GM21515 (cell line): Measurements from ENCODE around the gene FAM114A1.
"Not testable (repeated sequence)": the region's sequence is repeated elsewhere in the genome, so short reads cannot be mapped to it uniquely, and the experiment has no call there.

ENCODE experiments used
- ATAC-seq: cut with Tn5 transposase; IDR thresholded peaks from one replicate; pipeline ENCODE4 v1.9.1; 2021; ENCODE audit not compliant: unreplicated experiment

The FAM114A1 gene

GRCh38 chr4:38898245-38898644, 30.6 kb downstream of the FAM114A1 start:
- ATAC-seq: no peak

DNA sequence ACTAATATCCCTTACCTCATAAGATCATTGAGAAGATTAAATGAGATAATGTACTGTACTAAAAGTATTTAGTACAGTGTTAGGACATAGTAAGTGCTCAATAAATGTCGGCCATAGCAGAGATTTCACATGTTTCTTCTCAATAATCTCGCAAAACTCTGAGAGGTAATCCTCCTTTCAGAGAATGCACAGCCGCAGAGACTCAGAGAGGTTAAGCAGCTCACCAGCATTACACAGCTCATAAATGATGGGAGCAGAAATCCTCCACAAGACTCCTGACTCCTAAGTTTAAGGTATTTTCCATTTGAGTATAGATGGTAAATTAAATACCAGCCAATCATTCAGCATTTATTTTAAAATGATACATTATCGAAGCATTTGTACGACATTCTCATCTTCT, 34.6 kb downstream of the FAM114A1 start:
- ATAC-seq: no peak

DNA sequence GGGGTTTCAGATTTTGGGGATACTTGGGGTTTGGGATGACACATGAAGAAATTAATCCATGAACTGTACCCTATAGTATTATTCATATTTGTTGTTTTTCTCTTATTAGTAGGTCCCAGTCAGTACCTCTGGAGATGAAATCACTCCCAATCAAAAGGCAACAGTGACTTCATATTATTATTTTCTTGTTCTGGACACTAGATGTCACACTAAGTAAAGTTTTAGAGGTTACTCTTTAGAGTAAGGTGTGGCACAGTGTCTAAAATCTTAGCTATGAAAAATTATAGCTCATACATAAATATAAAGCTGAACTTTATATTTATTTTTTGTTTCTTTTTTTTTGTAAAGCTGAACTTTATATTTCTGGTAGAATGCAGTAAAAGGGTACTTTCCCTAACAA, 35.1 kb downstream of the FAM114A1 start:
- no peak for ATAC-seq

DNA sequence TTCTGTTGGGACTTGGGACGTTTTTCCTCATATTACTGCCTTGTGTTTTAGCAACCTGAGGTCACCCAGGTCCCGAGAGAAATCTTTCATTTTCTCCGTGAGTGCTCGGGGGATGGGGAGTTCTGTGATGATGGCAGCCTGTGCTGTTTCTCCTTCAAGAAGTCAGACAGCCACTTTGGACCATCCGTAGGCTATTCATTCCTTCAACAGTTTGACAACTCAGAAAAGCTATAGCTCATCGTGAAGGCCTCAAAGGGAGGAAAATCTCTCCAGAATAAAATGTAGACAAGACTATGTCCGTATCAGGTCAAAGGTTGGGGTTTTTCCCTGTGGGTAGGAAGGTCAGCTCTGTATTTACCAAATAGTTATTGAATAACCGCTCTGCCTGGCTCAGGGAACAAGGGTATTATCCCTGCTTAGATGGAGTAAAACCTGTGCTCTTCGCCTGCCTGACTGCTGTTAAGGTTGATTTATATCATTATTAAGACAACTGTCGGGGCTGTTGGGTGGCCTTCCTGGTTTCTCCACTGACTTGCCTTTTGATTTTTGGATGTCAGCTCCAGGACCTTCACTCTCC, 36.6 kb downstream of the FAM114A1 start:
- ATAC-seq: no peak

DNA sequence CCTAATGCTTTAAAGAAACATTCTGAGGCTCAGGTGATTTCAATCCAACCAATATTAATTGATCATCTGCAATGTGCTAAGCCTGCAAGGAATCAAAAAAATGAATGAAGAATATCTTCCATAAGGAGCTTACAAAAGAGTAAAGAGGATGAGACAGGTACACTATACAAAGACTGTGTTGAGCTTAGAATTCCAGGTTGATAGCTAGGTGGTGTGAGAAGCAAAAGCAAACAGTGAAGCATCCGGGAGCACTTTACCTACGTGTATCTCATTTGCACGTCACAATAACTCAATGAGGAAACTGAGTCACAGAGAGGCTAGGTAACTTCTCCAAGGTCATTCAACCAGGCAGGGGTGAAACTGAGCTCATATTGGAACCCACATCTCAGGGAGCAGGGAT, 37.1 kb downstream of the FAM114A1 start:
- ATAC-seq: no peak

DNA sequence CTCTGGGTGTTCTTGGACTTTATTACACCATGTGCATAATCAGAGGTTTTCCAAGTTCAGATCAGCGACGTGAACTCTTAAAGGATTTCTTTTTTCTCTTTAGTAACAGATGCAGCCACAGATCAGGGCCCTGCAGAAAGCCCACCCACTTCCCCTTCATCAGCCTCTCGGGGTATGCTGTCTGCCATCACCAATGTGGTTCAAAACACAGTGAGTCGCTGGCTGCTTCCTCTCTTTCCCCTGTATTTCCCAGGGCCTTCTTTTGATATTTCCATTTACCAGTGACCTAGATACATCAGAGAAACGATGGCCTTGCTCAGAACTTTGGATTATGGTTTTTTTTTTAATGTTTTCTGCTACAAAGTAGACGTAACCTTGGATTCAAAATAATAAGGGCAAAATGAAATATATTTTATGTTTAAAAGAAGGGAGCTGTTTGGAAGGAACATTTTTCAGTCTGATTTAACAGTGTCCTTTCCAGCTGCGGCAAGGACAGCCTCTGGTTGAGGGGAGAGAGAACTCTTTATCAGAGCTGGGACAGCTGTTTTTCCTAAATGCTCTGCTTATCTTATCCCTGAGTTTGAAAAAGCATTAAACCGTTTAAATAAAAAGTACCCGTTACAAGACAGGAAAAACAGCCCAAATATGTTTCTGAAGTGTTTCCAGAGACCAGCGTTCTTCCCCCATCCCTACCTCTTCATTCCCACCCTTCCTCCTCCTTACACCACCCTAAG, 38.2 kb downstream of the FAM114A1 start:
- no peak for ATAC-seq

- no peak for ATAC-seq
These were observed 40.2 kb downstream of the FAM114A1 start for GRCh38 chr4:38907696-38908270.

GRCh38 chr4:38909015-38909414, 41.4 kb downstream of the FAM114A1 start:
- ATAC-seq: no peak

DNA sequence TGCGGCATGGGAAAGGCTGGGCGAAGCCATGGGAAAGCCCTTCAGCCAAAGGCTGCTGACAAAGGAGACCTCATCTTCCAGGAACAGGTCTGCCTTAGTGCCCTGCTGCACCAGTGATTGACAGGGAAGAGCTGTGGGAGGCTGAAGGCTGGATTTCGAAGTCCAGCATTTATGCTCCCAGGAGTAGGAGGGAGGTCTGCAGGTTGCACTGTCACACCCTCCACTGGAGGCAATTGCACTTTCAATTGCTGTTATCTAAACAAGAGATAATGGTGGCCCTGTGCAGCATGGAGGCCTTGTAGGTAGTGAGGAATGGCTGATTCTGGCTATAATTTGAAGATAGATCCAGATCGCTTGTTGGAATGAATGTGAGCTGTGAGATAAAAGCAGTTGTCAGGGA, 43.7 kb downstream of the FAM114A1 start:
- ATAC-seq: no peak

DNA sequence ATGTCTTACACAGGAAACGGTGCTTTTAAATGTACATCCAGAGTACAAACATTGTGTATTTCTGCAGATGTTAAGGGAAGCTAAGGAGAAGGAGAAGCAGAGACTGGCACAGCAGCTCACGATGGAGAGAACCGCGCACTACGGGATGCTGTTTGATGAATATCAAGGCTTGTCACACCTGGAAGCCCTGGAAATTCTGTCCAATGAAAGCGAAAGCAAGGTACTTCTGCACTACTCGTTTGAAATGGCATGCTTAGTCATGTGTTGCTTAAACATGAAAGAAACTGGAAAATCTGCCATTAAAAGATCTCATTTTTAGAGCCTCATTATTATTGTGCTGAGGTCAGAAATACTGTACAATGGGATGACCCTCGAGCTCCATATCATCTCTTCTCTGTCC, 47.2 kb downstream of the FAM114A1 start:
- no peak for ATAC-seq

GRCh38 chr4:38916267-38916666, 48.7 kb downstream of the FAM114A1 start:
- not testable (repeated sequence) for ATAC-seq

DNA sequence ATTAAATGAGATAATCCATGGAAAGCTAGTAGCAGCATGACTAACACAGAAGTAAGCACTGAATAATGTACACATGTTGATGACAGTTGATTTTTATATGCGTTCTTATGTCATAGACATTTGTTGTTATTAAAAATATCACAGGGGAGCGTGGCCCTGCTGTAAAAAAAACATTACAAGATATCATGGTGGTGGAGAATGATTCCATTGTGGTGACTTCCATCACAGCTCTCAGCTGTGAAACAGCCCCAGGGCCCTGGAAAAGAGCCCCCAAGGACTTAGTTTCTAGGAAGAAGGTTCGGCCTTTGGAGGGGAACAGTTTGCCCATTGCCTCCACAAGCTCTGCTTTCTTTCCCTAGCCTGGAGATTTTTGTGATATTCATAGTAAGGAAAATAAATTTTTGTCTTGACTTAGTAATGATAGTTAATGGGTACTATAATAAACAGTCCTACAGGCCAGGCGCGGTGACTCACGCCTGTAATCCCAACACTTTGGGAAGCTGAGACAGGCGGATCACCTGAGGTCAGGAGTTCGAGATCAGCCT, 49.9 kb downstream of the FAM114A1 start:
- no peak for ATAC-seq

- ATAC-seq: no peak
These were observed 51.9 kb downstream of the FAM114A1 start for GRCh38 chr4:38919494-38919893.

- ATAC-seq: no peak
These were observed 52.6 kb downstream of the FAM114A1 start for GRCh38 chr4:38920186-38920585.

DNA sequence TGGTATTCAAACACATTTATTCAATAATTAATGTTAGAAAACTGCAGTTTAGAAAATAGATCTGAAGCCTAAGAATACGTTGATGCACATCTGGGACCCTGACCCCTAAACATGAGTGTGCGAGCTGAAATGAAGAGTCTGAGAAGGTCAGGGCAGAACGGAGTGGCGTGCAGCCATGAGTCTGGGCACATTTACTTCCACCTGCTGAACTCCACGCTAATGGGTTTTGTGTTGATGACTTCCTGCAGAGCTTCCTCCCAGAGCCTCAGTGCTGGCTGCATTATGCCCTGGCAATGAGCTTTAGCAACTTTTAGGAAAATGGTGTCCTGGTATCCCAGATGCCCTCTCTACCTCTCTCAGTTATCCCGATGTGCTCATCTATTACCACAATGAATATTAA, 53.1 kb downstream of the FAM114A1 start:
- ATAC-seq: no peak

DNA sequence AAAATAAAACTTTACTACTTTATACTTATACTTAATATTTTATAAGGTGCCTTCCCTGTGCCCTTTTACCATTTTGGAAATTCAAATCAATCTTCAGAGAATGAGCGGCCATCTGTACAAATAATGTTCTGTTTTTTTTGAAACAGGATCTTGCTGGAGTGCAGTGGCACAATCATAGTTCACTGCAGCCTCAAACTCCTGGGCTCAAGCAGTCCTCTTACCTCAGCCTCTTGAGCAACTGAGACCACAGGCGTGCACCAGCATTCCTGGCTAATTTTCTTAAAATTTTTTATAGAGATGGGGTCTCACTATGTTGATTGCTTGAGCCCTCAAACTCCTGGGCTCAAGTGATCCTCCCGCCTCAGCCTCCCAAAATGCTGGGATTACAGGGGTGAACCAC, 53.5 kb downstream of the FAM114A1 start:
- ATAC-seq: no peak

DNA sequence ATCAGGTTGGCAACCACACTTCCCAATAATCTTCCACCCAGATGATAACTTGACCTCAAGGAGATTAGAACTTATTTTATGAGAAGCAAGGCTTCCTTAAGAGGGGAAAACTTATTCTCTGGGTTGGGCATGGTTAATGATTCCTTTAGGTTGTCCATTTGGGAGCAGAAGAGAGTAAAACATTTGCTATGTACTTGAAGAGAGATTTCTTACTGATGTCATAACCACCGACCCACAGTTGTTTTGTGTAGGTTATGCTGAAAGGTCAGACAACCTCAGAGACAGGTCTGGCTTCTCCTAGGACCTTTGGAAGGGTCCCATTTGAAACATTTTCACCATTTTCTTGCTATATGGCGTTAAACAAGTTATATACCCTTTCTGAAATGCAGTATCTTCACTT, 56.1 kb downstream of the FAM114A1 start:
- no peak for ATAC-seq

GRCh38 chr4:38924353-38924752, 56.7 kb downstream of the FAM114A1 start:
- no peak for ATAC-seq

GRCh38 chr4:38925492-38926413, 58.1 kb downstream of the FAM114A1 start:
- ATAC-seq: no peak

DNA sequence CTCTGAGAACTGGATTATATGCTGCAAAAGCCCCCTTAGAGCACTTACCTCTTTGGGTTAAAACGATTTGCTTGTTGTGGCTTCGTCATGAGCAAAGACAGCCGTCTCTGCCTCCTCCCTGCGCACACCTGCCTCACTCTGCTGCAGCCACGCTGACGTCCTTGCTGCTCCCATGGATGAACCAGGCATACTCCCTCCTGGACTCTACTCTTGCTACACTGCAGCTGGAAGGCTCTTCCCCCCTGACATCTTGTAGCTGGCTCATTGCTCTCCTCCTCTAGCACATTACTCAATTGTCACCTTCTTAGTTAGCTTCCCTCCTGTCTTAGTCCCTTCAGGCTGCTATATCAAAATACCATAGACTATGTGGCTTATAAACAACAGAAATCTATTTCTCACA, 59.3 kb downstream of the FAM114A1 start:
- no peak for ATAC-seq

DNA sequence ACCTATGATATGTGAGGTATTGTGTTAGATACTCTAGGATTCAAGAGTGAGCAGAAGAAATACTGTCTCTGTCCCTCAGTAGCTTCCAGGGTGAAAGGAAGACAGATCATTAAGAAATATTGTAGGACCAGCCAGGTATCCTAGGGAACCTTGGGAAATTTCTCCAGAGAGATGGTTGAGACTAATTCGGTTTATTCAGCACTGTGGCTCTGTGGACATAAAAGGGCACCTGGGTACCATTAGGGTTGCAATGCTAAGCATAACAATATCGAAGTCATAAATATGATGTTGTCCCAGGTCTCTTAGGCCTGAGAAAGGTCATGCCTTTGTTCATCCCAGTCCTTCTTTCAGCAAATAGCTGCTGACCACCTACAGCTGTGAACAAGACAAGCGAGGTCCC, 61.0 kb downstream of the FAM114A1 start:
- no peak for ATAC-seq
